ENCODE data around the gene PNPLA7. TPM values are rescaled to one million over a fixed set of nuclear protein-coding genes. Genes with fewer than 3 reads are reported as not detected.

PNPLA7 gene
- total and polyA plus RNA-seq, 8 donors, result 3.5 to 51.3 (median 16.6) TPM

DNA sequence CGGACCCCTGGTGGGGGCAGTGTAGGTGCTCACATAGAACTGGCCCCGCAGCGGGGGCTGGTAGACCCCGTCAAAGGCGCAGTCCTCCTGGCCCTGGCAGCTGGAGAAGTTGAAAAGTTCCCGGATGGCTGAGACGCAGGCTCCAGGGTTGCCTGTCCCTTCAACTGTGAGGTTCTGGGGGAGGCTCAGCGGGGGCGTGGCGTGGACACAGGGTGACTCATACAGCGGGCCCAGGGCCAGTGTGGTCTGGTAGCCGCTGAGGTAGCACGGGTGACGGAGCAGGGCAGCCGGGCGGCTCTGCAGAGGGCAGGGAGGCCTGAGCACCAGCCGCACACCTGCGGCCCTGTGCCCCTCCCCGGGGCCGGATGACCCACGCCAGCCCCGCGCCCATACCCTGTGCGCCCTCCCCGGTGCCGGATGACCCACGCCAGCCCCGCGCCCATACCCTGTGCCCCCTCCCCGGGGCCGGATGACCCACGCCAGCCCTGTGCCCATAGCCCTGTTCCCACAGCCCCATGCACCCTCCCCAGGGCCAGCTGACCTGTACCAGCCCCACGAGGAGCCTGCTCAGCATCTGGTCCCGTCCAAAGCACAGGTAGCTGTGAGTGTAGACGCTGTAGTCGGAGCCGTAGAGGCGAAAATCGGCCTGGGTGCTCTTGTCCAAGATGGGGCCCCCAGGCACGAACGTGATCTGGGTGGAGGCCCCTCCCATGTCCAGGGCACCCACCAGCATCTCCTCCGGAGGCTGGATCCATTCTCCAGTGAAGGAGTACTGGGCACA lies 114.0 kb downstream of the PNPLA7 start:
- H3K36me3 ChIP-seq, result peaks cover 0 to 3% (median 0%) of the 10 kb centered on the region in 4 donors
- WGBS, 5 donors, result 26 to 45% (median 35%) methylated on average over 16 to 42 of the region's 42 CpGs
- peak overlapping the region in 3 of 4 donors; percentile 21 to 28 (median 28) for H3K4me3 ChIP-seq
- peaks cover 0 to 44% (median 0%) of the 10 kb centered on the region in 3 donors for H3K27me3 ChIP-seq
- TF ChIP-seq, protein P1, sequence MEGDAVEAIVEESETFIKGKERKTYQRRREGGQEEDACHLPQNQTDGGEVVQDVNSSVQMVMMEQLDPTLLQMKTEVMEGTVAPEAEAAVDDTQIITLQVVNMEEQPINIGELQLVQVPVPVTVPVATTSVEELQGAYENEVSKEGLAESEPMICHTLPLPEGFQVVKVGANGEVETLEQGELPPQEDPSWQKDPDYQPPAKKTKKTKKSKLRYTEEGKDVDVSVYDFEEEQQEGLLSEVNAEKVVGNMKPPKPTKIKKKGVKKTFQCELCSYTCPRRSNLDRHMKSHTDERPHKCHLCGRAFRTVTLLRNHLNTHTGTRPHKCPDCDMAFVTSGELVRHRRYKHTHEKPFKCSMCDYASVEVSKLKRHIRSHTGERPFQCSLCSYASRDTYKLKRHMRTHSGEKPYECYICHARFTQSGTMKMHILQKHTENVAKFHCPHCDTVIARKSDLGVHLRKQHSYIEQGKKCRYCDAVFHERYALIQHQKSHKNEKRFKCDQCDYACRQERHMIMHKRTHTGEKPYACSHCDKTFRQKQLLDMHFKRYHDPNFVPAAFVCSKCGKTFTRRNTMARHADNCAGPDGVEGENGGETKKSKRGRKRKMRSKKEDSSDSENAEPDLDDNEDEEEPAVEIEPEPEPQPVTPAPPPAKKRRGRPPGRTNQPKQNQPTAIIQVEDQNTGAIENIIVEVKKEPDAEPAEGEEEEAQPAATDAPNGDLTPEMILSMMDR (IDR thresholded peaks at IDR 0.05), result no peak
- TF ChIP-seq POLR2AphosphoS5 (IDR thresholded peaks at IDR 0.05) (peak in 2 of 3 donors; percentile 87), POLR2A (IDR thresholded peaks at IDR 0.05) (peak in 1 of 4 donors; percentile 23)
- H3K9me3 ChIP-seq, result no peaks in the 10 kb centered on the region
- H3K27ac ChIP-seq, result peak overlapping the region; percentile 59 to 85 (median 80)
- peak; percentile 88 to 96 for DNase-seq
- intact Hi-C loops (cut with DNase I; ENCODE audit: low total_unique reads), result no loop called here
- peaks cover 27 to 53% (median 44%) of the 10 kb centered on the region in 4 donors for H3K4me1 ChIP-seq

DNA sequence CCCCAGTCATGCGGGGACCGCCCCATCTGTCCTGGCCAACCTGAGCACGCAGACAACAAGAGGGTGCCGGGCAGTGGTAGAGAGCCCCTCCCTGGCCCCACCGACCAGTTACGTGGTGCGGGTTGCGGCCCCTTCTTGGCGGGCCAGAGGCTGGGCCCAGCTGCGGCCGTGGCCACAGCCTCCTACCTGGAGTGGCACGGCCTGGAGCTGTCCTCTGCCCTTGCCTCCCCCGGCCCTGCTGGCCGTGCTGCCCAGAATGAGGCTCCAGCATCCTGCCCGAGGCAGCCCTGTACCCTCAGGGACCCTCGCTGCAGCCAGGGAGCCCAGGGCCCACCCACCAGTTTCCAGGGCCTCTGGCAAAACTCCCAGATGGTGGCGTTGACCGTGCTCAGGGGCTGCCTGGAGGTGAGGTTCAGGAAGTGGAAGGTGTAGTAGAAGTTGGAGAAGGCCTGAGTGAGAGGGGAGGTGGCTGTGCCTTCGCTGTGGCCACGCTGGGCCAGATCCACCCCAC lies 114.8 kb downstream of the PNPLA7 start:
- H3K27me3 ChIP-seq, result peaks cover 0 to 42% (median 0%) of the 10 kb centered on the region in 3 donors
- H3K27ac ChIP-seq, result peak overlapping the region; percentile 59 to 85 (median 80)
- H3K4me1 ChIP-seq, result peaks cover 29 to 55% (median 46%) of the 10 kb centered on the region in 4 donors
- TF ChIP-seq EP300 (IDR thresholded peaks at IDR 0.05) (no peak), POLR2AphosphoS5 (IDR thresholded peaks at IDR 0.05) (no peak), POLR2A (IDR thresholded peaks at IDR 0.05) (no peak)
- TF ChIP-seq, protein P1 (IDR thresholded peaks at IDR 0.05), result no peak
- peaks cover 0 to 3% (median 0%) of the 10 kb centered on the region in 4 donors for H3K36me3 ChIP-seq
- peak overlapping the region in 1 of 4 donors; percentile 28 for H3K4me3 ChIP-seq
- no peaks in the 10 kb centered on the region for H3K9me3 ChIP-seq
- no peak for DNase-seq
- WGBS, 5 donors, result 57 to 73% (median 60%) methylated on average over 19 to 20 of the region's 20 CpGs
- intact Hi-C loops (cut with DNase I; ENCODE audit: low total_unique reads), result no loop called here

DNA sequence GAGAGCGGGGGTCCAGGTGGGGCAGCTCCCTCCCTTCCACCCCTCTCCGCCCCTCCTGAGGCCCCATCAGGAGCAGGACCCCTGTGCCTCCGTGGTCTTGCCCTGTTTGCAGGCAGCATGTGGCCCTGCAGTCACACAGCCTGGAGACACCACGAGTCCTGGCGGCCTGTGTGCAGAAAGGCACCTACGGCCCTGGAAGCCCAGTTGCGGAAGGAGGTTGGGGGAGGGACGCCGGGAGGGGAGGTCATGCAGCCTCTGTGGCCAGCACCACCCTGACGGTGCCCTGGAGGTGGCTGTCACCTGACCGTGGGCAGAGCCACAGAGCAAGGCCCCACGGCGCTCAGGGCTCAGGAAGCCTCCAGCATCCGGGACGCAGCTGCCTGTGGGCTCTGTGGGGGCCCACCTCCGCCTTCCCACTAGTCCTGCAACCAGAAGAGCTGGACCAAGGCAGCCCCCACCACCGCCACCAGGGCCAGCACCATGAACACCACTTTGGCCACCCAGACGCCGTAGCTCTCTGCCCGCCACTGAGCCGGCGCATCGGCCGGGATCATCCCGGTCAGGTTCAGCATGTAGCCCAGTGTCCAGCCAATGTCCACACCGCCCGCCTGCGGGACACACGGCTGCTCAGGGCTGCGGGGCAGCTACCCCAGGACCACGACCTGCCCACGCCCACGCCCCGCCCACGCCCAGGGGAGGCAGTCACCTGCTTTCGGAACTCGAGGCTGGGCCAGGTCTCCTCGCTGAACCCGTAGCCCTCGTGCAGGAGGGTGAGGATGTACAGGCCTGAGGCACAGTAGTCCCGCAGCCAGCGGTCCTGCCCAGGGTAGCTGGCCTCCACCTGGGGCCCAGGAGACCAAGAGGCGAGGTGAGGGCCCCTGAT lies 115.5 kb downstream of the PNPLA7 start:
- Histone ChIP-seq H3K27me3 (peaks cover 0 to 42% (median 0%) of the 10 kb centered on the region in 3 donors), H3K4me3 (no peak overlapping the region), H3K36me3 (peaks cover 0 to 3% (median 0%) of the 10 kb centered on the region in 4 donors), H3K9me3 (no peaks in the 10 kb centered on the region), H3K27ac (peak overlapping the region in 3 of 5 donors; percentile 59 to 85 (median 80)), H3K4me1 (peaks cover 33 to 62% (median 53%) of the 10 kb centered on the region in 4 donors)
- peak in 1 of 2 donors; percentile 7 for DNase-seq
- intact Hi-C loops (cut with DNase I; ENCODE audit: low total_unique reads), result no loop called here
- WGBS, 5 donors, result 63 to 81% (median 68%) methylated on average over 8 to 43 of the region's 43 CpGs
- TF ChIP-seq POLR2AphosphoS5 (IDR thresholded peaks at IDR 0.05), result no peak
- TF ChIP-seq, protein P1 (IDR thresholded peaks at IDR 0.05), result no peak
- no peak for TF ChIP-seq POLR2A (IDR thresholded peaks at IDR 0.05)
- TF ChIP-seq EP300 (IDR thresholded peaks at IDR 0.05), result no peak

DNA sequence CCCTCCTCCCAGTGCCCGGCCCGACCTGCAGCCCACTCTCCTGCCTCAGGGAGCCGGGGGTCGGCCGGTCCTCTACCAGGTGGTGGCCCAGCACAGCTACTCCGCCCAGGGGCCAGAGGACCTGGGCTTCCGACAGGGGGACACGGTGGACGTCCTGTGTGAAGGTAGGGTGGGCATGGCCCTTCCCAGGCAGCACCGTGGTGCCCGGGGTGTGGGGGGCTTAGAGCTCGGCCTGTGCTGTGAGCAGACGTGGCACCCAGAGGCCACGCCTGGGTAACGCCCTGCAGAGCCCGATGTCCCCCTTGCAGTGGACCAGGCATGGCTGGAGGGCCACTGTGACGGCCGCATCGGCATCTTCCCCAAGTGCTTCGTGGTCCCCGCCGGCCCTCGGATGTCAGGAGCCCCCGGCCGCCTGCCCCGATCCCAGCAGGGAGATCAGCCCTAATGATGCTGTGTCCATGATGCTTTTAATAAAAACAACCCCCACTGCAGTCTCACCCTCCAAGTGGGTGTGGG lies 116.2 kb downstream of the PNPLA7 start:
- Histone ChIP-seq H3K27me3 (peaks cover 0 to 34% (median 0%) of the 10 kb centered on the region in 3 donors), H3K4me3 (no peak overlapping the region), H3K4me1 (peaks cover 33 to 63% (median 55%) of the 10 kb centered on the region in 4 donors), H3K9me3 (no peaks in the 10 kb centered on the region), H3K27ac (no peak overlapping the region), H3K36me3 (peaks cover 0 to 3% (median 0%) of the 10 kb centered on the region in 4 donors)
- intact Hi-C loops (cut with DNase I; ENCODE audit: low total_unique reads), result no loop called here
- no peak for DNase-seq
- WGBS, 5 donors, result 83 to 87% (median 85%) methylated on average over 4 to 26 of the region's 26 CpGs
- TF ChIP-seq EP300 (IDR thresholded peaks at IDR 0.05), result no peak
- TF ChIP-seq, protein P1 (IDR thresholded peaks at IDR 0.05), result no peak
- no peak for TF ChIP-seq POLR2AphosphoS5 (IDR thresholded peaks at IDR 0.05)
- no peak for TF ChIP-seq POLR2A (IDR thresholded peaks at IDR 0.05)

Measured in stomach (tissue), 9 donors.